GM19372 (cell line): ENCODE results near the gene NUTM1.
"Not testable (repeated sequence)": the region's sequence is repeated elsewhere in the genome, so short reads cannot be mapped to it uniquely, and the experiment has no call there.

Source experiments
- ATAC-seq: cut with Tn5 transposase; IDR thresholded peaks from one replicate; pipeline ENCODE4 v1.9.1; 2021; ENCODE audit warnings: mild to moderate bottlenecking, low read depth, moderate library complexity; ENCODE audit not compliant: unreplicated experiment

The NUTM1 gene

DNA sequence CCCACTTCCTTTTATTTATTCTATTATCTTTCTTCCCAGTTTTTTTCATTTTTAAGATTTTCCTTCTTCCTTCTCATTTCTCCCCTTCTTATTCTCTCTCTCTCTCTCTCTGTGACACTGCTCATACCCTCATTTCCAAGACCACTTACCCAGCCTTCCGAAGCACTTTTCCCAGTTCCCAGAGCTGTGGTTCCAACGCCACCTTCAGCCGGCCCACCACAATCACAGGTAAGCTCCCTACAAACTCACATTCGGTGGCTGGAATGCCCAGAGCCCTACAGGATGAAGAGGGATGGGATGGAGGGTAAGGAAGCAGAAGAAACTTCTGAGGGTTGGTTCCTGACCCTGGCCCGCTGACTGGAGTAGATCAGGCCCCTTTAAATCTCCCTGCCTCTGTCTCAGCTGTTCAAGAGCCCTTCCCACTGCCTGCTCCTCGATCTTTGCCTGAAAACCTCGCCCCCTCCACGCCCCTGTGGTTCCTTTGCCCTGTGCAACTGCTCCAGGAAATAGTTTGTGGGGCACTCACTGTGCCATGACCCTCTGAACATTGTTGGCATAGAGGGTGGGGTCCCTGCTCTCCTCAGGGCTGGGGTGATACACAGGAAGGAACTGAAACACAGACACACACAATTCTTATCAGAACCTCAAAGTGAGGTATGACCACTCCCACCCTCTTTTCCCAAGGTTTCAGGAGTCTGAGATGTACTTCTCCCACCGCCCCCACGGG is 19.1 kb downstream of the NUTM1 start:
- ATAC-seq = no peak

DNA sequence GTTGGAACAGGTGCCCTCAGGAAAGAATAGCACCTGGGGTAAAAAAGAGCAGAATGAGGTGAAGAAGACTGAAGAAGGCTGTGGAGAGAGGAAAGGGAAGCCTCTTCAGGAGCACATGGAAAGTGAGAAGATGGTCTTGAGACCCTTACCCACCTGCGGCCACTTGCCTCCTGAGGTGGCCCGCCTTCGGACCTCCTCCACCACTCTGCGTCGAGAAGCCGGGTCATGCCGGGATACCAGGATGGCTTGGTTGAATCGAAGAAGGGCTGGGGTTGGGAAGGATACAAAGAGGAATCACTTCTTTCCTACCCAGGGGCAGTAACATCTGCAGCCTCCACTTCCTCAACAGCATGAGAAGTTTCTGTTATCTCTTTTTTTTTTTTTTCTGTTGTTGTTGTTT is 20.9 kb downstream of the NUTM1 start:
- no peak for ATAC-seq

DNA sequence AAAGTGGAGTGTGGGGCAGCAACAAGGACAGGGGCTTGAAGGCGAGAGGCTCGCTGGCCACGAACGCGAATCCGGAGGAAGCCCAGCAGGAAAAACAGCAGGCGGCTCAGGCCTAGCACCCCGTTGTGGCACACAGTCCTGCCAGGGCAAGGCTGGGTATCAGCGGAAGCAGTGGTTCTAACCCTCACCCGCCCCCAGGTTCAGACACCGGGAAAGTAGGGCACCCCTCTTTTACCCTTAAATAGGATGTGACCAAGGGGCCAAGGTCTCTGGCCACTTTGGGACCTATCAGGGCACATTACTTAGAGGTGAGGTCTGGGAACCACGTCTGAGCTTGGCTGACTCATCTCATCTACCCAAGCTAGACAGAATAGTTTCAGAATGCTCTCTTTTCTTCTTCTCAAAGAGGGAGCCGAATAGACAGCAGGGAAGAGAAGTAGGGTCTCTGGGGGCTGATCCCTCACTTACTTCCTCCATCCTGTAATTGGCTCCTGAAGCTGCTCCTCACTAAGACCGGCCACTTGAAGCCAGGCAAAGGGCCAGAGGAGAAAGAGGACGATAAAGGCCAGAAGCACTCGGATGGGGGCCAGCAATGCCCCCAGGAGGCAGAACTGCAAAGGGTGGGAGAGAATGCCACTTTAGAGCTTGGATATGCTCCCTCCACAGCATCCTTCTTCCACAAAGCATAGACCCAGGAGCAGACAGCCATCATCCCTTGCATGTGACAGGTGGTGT is 22.1 kb downstream of the NUTM1 start:
- ATAC-seq = no peak

DNA sequence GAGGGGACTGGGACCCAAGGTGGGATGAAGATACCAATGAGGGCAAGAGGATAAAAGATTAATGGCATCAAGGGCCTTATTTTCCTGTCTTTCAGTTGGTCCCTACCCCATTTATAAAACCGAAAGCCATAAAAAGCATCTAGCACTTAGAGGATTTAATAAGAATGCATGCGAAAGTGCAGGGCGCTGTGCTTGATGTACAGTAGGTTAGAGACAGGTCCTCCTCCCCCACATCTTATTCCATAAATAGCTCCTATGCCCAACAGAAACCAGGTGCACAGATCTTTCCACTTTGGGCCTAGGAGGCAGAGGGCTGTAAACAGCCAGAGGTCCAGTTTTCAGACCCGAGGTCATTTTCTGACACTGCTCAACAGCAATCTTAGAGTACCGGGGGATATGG is 22.7 kb downstream of the NUTM1 start:
- no peak for ATAC-seq

DNA sequence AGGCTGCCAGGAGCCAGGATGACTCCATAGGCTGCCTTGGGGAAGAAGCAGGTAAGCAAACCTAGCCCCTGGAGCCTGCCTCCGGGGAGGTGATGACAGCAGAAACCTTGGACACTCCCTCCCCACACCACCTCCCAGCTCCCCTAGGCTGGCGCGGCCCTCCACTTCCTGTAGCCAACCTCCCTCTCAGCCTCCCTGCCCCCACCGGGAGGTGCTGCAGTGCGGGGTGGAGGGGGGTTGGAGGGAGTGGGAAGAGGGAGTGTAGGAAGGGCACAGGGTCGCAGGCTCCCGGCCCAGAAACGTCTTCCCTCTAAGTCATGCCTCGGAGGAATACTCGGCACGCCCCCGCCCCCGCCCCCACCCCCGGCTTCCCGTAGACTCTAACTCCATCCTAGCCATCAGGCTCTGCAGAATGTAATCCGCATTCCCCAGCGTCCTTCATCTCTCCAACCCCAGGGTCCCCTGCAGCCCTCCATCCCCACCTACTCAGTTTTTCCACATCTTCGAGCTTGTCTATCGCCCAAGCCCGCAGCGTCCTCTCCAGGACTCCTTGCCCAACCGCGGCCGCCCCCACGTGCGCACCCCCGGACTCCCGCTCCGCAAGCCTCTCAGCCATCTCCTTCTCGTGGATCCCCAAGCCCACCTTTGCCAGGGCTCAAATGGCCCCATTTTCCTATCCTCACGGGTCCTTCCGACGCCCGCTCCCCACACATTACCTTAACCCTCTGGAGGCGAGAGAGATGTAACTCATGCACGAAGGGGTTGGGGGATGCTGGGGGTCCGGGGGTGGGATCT is 23.4 kb downstream of the NUTM1 start:
- no peak for ATAC-seq

DNA sequence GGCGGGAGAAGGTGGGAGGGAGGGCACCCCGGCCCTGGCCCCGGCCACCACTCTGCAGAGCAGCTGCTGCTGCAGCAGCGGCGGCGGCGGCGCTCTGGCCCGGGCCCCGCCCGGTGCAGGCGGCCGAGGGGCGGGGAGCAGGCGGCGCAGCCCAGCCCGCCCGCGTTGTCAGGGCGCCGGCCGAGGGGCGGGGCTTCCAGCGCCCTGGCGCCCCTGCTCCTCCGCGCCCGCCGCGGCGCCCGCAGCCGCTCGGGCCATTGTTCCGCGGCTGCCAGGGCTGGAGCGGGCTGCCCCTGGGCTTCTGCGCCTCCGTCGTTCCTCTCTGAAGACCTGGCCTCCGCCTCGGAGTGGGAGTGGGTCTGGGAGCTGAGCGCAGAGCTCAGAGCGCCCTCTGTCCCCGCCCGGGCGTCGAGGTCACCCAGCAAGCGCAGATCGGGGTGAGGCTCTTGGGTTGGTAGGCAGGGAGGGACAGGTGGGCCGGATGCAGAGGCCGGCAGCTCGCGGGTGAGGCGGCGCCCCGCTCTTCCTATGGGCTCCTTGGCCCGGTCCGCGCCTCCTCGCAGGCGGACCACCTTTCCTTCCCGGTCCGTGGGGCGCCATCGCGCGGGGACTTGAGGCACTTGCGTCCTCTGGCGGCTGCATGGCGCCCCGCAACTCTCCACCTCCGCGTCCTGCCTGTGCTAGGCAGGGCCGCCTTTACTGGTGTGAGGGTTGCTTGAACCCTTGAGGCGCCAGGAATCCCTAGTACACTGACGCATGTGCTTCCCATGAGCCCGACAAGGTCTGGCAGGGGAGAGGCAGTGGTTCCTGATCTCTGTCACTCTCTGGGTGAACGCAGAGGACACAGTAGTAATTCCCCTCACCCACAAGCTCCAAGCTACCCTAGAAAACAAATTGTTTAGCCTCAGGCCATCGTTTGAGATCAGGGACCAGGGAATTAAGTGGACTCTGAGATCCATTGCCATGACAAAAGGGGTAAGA is 24.3 kb downstream of the NUTM1 start, which contains the start of gene LPCAT4:
LPCAT4 (minus strand) TSS at position 96 of the 981 bp plus-strand sequence. CDS start 96 bp downstream, outside the sequence.
- ATAC-seq = peak; percentile 80

- ATAC-seq = no peak
Observed at GRCh38 chr15:34370129-34370528, 27.0 kb downstream of the NUTM1 start.

GRCh38 chr15:34370643-34371042 is 27.5 kb downstream of the NUTM1 start:
- no peak for ATAC-seq

GRCh38 chr15:34373951-34374350 is 30.8 kb downstream of the NUTM1 start:
- no peak for ATAC-seq

GRCh38 chr15:34374816-34375215 is 31.7 kb downstream of the NUTM1 start:
- ATAC-seq = no peak

- not testable (repeated sequence) for ATAC-seq
Observed at GRCh38 chr15:34375541-34375940, 32.4 kb downstream of the NUTM1 start.

- no peak for ATAC-seq
Observed at GRCh38 chr15:34376856-34377255, 33.7 kb downstream of the NUTM1 start.

DNA sequence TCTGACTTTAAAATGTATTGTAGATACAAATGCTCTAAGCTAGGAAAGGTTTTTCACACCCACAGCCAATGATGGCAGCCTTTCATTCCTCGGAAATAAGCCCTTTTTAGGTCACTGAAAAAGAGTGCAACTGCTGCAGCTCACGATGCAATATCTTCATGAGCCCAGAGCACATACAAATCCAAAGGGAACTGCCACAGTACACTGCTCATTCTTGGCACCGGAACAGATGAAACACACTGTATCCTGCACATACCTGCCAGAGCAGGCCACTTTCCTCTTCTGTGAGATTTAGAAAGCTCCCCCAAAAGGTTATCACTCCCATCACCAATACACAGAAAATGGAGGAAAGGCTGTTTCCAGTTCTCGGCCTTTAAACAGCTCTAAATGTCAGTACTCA is 37.4 kb downstream of the NUTM1 start:
- not testable (repeated sequence) for ATAC-seq

- not testable (repeated sequence) for ATAC-seq
Observed at GRCh38 chr15:34381829-34382521, 38.9 kb downstream of the NUTM1 start.

DNA sequence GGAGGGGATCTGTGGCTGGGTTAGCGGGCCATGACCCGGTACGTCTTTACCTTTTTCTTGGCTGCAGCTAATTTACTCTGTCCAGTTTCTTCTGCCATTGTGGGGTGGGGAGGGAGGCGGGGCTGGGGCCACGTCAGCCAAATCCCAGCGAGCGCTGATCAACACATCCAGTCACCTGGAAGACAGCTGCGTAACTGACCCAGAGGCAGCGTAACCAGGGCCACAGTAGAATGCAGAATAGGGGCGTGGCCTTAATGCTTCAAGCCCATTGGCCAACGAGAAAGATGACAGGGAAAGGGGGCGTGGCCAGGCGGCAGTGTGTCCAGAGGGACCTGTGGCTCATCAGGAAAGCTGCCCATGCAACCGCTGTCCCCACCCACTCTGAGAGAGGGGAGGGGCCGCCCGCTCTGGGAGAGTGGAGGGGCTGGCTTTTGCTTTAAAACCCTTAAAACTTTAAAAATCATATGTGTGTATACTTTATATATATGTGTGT is 46.5 kb downstream of the NUTM1 start:
- ATAC-seq = not testable (repeated sequence)

DNA sequence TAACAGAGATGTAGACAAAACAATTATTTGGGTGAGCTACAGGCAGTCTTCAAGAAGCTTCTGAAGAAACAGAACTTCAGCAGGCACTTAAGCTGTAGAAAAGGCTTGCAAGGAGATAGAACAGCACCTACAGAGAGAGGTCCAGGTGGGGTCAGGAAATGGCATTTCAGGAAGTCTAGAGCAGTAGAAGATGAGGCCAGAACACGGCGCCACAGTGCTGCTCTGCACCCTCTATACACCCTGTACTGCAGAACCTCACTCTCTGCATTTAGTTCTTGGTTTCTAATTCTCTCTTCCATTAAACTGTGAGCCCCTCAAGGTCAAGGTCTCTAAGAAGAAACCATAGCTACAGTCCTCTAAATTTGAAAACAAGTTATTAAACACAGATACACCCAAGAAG is 49.9 kb downstream of the NUTM1 start:
- ATAC-seq = not testable (repeated sequence)

- ATAC-seq = not testable (repeated sequence)
Observed at GRCh38 chr15:34397637-34398259, 54.6 kb downstream of the NUTM1 start.

DNA sequence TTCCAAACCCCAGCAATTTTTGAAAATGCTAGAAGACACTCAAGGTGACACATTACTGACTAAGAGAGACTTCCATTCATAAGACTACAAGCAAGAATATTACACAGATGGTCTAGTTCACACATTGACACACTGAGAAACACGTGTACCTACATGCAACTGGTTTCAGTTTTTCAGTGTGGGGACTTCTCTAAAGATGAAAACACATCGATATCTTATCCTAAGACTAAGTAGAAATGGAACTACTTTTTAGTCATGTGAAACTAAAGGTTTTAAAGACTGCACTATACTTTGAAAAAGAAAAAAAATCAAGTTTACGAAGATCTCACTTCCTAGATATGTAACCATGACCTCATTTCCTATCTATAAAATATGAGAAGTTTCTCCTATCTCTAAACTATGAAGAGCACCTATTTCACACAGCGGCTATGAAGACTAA is 60.1 kb downstream of the NUTM1 start:
- peak; percentile 64 for ATAC-seq

DNA sequence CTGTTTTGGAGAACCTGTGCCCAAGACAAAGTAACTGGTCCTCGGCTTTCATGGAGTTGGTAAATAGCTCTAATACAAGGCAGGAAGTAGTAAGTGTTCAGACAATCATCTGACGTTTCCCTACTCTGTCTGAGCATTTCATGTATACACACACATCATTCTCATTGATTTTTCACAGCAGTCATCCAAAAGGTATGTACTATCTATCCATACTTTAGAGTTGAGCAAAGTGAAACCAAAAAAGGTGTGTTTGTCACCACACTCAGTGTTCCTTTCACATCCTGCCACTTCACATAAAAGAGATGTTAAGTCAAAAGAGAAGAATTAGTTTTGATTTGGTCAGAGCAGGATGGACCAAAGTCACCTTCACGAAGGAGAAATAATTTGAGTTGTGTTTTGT is 60.8 kb downstream of the NUTM1 start:
- peak; percentile 52 for ATAC-seq
